Activated CD8-positive, alpha-beta memory T cell treated with anti-CD3 and anti-CD28 coated beads, Interleukin-2, amount 50 U/mL, for 24 hours (primary cell): Measurements from ENCODE around the gene BMPR1B.
"Not testable (repeated sequence)": the region's sequence is repeated elsewhere in the genome, so short reads cannot be mapped to it uniquely, and the experiment has no call there.

ENCODE experiments used
- DNase-seq: peaks from one replicate; pipeline ENCODE4 v3.0.0-alpha.2; 2020; ENCODE audit errors: extremely low read depth

Gene BMPR1B

DNA sequence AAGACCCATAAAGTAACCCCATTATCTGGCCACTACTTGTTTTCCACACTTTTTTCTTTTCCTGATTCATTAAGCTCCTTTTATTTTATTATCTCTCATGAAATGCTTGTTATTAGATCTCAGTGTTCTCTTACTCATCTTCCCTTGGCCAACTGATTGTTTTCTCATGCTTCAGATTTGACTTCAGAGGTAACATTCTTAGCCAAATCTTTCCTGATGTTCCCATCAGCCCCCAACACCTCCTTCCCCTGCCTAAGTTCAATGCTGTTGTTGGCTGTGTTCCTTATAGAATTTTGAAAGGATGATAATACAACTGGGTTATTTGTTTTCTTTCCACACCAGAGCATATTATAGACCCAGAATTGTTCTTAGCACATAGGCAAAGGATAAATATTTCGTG is 75.6 kb downstream of the BMPR1B start:
- DNase-seq: no peak

- no peak for DNase-seq
Observed at GRCh38 chr4:94834501-94834900, 76.7 kb downstream of the BMPR1B start.

DNA sequence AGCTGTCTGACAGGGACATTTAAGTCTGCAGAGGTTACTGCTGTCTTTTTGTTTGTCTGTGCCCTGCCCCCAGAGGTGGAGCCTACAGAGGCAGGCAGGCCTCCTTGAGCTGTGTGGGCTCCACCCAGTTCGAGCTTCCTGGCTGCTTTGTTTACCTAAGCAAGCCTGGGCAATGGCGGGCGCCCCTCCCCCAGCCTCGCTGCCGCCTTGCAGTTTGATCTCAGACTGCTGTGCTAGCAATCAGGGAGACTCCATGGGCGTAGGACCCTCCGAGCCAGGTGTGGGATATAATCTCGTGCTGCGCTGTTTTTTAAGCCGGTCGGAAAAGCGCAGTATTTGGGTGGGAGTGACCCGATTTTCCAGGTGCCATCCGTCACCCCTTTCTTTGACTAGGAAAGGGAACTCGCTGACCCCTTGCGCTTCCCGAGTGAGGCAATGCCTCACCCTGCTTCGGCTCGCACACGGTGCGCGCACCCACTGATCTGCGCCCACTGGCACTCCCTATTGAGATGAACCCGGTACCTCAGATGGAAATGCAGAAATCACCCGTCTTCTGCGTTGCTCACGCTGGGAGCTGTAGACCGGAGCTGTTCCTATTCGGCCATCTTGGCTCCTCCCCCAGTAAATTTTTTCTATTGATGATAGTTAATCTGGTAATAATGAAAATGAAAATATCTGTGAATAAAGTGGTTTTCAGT is 83.6 kb downstream of the BMPR1B start:
- DNase-seq: not testable (repeated sequence)

- no peak for DNase-seq
Observed at GRCh38 chr4:94841864-94842221, 84.1 kb downstream of the BMPR1B start.

DNA sequence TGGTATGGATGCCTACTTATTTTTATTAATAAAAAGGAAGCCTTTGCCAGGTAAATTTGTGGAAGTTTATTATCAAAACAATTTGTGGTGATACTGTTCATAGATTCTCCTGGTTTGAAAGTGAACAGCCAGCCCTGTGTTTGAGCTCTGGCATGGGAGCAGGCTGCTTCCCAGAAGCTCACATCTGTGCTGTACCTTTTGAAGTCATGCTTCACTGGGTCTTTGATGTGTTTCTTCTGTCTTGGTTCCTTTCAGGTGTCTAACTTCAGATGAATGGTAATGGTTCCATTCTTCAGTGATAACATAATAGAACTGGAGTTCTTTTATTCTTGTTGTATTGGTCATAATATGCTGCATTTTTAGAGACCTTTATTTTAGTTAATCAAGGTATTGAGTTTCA is 85.5 kb downstream of the BMPR1B start:
- no peak for DNase-seq

- DNase-seq: no peak
Observed at GRCh38 chr4:94848326-94848725, 90.6 kb downstream of the BMPR1B start.

GRCh38 chr4:94849901-94850300 is 92.1 kb downstream of the BMPR1B start:
- DNase-seq: no peak

DNA sequence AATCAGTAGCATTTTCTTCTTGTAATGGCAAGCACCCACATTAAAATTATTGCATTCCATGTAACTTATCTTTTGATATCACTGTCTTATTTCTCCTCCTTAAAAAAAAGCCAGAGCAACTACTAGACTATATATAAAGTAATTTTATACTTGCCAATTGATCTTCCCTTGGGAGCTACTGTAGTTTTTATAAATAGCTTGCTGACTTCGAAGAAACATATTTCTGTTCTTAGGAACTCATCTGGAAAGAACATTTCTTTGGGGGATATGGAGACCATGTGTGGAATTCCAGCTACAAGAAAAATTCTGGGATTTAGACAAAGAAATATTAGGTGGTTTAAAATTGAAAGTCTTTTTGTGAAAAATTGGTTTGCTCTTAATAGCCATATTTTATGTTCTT is 94.9 kb downstream of the BMPR1B start:
- DNase-seq: no peak

GRCh38 chr4:94856030-94856429 is 98.3 kb downstream of the BMPR1B start:
- no peak for DNase-seq

- no peak for DNase-seq
Observed at GRCh38 chr4:94870146-94870545, 112.4 kb downstream of the BMPR1B start.

- DNase-seq: no peak
Observed at GRCh38 chr4:94871644-94872305, 114.0 kb downstream of the BMPR1B start.

DNA sequence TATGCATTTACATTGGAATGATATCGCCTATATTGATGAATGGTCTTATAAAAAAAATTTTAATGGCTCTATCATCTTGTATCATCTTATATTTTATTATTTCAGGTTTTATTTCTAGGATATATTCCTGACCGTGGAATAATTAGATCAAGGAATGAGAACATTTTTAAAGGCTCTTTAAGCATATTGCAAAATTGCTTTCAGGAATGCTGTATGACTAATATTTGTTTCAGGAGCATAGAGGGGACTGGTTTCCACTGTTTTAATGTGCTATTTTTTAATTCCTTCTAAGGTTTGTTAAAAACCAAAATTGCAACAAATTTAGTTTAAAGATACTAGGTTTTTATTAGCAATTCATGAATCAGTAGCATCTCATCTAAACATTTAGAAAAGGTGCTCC is 120.2 kb downstream of the BMPR1B start:
- no peak for DNase-seq

DNA sequence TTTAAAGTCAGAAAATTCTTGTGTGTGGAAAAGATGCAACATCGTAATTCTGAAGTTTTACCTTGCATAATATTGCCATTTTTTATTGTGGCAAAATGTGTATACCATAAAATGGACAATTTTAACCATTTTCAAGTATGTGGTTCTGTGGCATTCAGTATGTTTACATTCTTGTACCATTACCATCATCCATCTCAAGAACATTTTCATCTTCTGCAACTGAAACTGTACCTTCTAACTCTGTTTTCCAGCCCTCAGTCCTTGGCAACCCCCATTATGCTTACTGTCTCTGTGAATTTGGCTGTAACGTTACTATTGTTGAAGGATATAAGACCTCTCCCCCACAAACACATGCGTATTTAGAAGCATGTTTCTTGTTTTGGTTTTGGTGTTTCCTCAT is 123.2 kb downstream of the BMPR1B start:
- DNase-seq: no peak

- no peak for DNase-seq
Observed at GRCh38 chr4:94882756-94883155, 125.0 kb downstream of the BMPR1B start.

- DNase-seq: no peak
Observed at GRCh38 chr4:94887027-94887426, 129.3 kb downstream of the BMPR1B start.

- DNase-seq: no peak
Observed at GRCh38 chr4:94889523-94889922, 131.8 kb downstream of the BMPR1B start.

DNA sequence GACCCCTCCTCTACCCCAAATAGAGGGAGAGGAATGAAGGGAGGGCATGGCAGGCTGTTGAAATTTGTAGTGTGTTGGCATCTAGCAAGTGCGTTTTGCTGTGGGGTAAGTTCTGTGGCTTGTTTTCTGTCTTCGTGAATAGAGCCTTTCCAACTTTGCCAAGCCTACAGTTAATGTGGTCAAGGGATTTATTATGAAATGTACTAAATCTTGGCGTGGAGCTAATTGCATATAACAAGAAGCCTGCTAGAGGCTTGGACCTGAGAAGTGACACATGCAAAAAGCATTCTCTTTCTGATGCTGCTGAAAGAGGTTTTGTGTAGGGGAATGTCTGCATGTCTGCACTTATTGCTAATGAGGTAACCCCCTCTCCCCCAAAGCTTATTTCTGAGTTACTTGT is 132.2 kb downstream of the BMPR1B start:
- DNase-seq: no peak

DNA sequence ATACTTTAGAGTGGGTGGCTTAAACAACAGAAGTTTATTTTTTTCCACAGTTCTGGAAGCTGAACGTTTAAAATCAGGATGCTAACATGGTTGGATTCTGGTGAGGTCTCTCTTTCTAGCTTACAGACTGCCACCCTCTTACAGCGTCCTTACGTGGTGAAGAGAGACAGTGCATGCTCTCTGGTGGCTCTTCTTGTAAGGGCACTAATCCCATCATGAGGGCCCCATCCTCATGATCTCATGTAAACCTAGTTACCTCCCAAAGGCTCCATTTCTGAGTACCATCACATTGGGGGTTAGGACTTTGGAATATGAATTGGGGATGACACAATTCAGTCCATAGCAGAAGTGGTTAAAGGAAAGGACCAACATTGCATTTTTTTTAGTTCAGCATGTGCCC is 132.8 kb downstream of the BMPR1B start:
- DNase-seq: no peak

- DNase-seq: no peak
Observed at GRCh38 chr4:94892051-94892450, 134.3 kb downstream of the BMPR1B start.

DNA sequence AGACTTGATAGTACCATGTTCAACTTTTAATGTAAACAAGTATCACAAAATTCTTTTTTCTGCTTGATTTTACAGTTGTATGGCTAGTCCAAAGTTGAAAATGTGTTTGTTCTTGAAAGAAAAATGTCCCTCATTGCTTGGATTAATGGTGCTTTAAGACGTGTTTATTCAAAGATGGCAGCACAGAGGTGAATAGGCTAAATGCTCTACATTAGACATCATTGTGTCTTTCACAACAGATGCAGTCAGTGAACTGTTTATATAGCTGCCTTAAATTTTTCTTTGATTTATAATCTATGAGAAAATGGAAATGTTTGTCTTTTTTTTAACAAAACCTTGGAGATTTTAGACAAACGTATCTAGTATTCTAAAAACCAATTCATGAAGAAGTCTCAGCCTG is 137.3 kb downstream of the BMPR1B start:
- no peak for DNase-seq

GRCh38 chr4:94897023-94897422 is 139.3 kb downstream of the BMPR1B start:
- DNase-seq: no peak

GRCh38 chr4:94905511-94905910 is 147.8 kb downstream of the BMPR1B start:
- no peak for DNase-seq

- DNase-seq: no peak
Observed at GRCh38 chr4:94909645-94910044, 151.9 kb downstream of the BMPR1B start.

GRCh38 chr4:94911106-94911505 is 153.4 kb downstream of the BMPR1B start:
- DNase-seq: no peak
